Muscle layer of duodenum (tissue), 2 donors: ENCODE data around the gene INAVA.

Experiments
- H3K27ac ChIP-seq: one replicate; pipeline ENCODE4 v1.7.0; 2013; ENCODE audit warnings: mild to moderate bottlenecking, low read length
- H3K27me3 ChIP-seq: one replicate; pipeline ENCODE4 v1.7.0; 2013; ENCODE audit warnings: low read depth, mild to moderate bottlenecking, control low read depth, low read length
- H3K36me3 ChIP-seq, 2 donors: one replicate each; pipeline ENCODE4 v1.7.0; 2013; ENCODE audit warnings: low read length in 2 of 2, control low read depth in 1 of 2, mild to moderate bottlenecking in 1 of 2; ENCODE audit not compliant: insufficient read depth in 2 of 2, control insufficient read depth in 1 of 2
- H3K4me1 ChIP-seq, 2 donors: one replicate each; pipeline ENCODE4 v1.7.0; 2013; ENCODE audit warnings: low read length in 2 of 2, mild to moderate bottlenecking in 2 of 2, control low read depth in 1 of 2, moderate library complexity in 1 of 2; ENCODE audit not compliant: insufficient read depth in 2 of 2, control insufficient read depth in 1 of 2
- H3K4me3 ChIP-seq, 2 donors: one replicate each; pipeline ENCODE4 v1.7.0; 2013; ENCODE audit warnings: low read length in 2 of 2, low read depth in 1 of 2, mild to moderate bottlenecking in 1 of 2
- H3K9me3 ChIP-seq, 2 donors: one replicate each; pipeline ENCODE4 v1.7.0; 2013; ENCODE audit warnings: low read length in 2 of 2, control low read depth in 1 of 2, mild to moderate bottlenecking in 1 of 2; ENCODE audit not compliant: control insufficient read depth in 1 of 2
- donor health status: healthy.

The INAVA gene

GRCh38 chr1:200867018-200867811 lies 27.5 kb upstream of the INAVA start:
- H3K4me3 ChIP-seq: no peak overlapping the region
- H3K9me3 ChIP-seq: no peaks in the 10 kb centered on the region
- no peaks in the 10 kb centered on the region for H3K4me1 ChIP-seq
- peaks cover 16% of the 10 kb centered on the region for H3K27me3 ChIP-seq
- H3K27ac ChIP-seq: no peak overlapping the region
- H3K36me3 ChIP-seq: peaks cover 7 to 20% of the 10 kb centered on the region in 2 donors

GRCh38 chr1:200869376-200869752 lies 25.3 kb upstream of the INAVA start:
- peaks cover 33% of the 10 kb centered on the region for H3K27me3 ChIP-seq

GRCh38 chr1:200869753-200870391 lies 24.8 kb upstream of the INAVA start:
- peaks cover 0 to 14% of the 10 kb centered on the region in 2 donors for H3K4me1 ChIP-seq
- no peaks in the 10 kb centered on the region for H3K36me3 ChIP-seq
- no peaks in the 10 kb centered on the region for H3K9me3 ChIP-seq
- no peak overlapping the region for H3K4me3 ChIP-seq
- H3K27me3 ChIP-seq: peaks cover 34% of the 10 kb centered on the region
- H3K27ac ChIP-seq: no peak overlapping the region

More at GRCh38 chr1:200869376-200869752, 25.3 kb upstream of the INAVA start:
- Histone ChIP-seq H3K4me1 (peaks cover 0 to 14% of the 10 kb centered on the region in 2 donors), H3K27ac (no peak overlapping the region), H3K36me3 (no peaks in the 10 kb centered on the region), H3K4me3 (no peak overlapping the region), H3K9me3 (no peaks in the 10 kb centered on the region)

DNA sequence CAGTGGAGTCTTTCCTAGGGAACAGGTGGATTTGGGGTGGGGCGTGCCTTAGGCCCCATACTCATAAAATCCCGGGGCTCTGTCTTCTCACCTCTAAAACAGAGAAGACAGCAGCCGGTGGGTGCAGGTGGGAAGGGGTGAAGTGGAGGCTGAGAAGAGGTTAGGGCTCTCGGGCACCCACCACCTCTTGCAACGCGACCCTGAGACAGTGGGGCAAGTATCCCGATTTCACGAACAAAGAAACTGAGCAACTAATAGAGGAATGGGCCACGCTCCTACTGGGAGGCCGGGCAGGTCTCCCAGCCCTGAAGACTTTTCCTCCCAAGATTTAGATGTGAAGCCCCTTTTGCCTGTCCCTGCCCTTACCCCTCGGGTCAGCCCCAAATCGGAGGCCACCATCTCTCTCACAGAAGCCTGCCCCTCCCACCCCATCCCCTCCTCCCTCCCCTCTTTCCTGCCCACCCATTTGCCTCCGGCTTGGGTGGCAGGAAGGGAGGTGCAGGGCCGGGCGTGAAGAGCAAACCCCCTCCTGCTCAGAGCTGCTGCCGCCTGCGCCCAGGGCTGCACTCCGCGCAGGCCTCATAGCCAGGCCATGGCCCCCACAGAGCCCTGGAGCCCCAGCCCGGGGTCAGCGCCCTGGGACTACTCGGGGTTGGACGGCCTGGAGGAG lies 22.1 kb upstream of the INAVA start, which contains the start of gene GPR25:
TSS of gene GPR25 (plus strand) at position 536 of the 670 bp plus-strand sequence. CDS start at position 593, 57 bp downstream.
- Histone ChIP-seq H3K27me3 (peaks cover 38% of the 10 kb centered on the region), H3K27ac (no peak within 1 kb of the TSS)

DNA sequence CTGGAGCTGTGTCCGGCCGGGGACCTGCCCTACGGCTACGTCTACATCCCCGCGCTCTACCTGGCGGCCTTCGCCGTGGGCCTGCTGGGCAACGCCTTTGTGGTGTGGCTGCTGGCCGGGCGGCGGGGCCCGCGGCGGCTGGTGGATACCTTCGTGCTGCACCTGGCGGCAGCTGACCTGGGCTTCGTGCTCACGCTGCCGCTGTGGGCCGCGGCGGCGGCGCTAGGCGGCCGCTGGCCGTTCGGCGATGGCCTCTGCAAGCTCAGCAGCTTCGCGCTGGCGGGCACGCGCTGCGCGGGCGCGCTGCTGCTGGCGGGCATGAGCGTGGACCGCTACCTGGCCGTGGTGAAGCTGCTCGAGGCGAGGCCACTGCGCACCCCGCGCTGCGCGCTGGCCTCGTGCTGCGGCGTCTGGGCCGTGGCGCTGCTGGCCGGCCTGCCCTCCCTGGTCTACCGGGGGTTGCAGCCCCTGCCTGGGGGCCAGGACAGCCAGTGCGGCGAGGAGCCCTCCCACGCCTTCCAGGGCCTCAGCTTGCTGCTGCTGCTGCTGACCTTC lies 21.5 kb upstream of the INAVA start:
- Histone ChIP-seq H3K4me3 (peak overlapping the region in 1 of 2 donors; percentile 68), H3K27me3 (peaks cover 38% of the 10 kb centered on the region), H3K9me3 (no peaks in the 10 kb centered on the region), H3K4me1 (peaks cover 0 to 14% of the 10 kb centered on the region in 2 donors), H3K27ac (no peak overlapping the region), H3K36me3 (no peaks in the 10 kb centered on the region)

More for the DNA sequence above, 22.1 kb upstream of the INAVA start, which contains the start of gene GPR25:
- peaks cover 0 to 14% of the 10 kb centered on the region in 2 donors for H3K4me1 ChIP-seq
- peak within 1 kb of the TSS in 1 of 2 donors; percentile 68 for H3K4me3 ChIP-seq
- H3K36me3 ChIP-seq: no peaks in the 10 kb centered on the region
- no peaks in the 10 kb centered on the region for H3K9me3 ChIP-seq

DNA sequence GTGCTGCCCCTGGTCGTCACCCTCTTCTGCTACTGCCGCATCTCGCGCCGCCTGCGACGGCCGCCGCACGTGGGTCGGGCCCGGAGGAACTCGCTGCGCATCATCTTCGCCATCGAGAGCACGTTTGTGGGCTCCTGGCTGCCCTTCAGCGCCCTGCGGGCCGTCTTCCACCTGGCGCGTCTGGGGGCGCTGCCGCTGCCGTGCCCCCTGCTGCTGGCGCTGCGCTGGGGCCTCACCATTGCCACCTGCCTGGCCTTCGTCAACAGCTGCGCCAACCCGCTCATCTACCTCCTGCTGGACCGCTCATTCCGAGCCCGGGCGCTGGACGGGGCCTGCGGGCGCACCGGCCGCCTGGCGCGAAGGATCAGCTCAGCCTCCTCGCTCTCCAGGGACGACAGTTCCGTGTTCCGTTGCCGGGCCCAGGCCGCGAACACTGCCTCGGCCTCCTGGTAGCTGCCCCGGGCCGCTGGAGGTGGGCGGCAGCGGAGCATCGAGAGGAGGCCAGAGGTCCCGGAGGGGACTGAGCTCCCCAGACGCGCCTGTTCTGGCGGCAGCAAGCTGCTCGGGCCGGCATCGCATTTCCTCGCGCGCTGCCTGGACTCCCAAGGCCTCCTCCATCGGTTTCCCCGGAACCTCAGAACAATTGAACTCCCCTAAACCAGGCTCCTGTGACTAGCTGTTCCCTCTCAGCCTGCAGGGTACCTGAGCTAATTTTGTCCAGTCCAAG lies 20.9 kb upstream of the INAVA start:
- Histone ChIP-seq H3K27me3 (peaks cover 38% of the 10 kb centered on the region), H3K27ac (no peak overlapping the region)

DNA sequence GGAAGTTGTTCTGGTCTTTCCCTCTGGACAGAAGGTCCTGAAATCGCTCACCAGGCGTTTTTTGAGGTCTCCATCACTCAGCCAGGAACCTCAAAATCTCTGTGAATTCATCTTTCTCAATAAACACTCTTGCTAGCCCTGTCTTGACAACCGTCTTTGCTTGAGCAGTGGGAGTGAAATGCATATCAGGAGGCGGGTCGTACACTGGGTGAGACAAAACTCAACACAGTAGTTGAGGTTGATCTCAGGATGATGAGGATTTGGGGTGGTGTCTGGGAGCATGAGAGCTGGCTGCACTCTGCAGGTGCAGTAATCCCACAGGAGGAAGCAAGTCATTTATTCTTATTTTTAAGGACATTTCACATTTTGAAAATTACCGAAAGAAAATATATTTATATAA lies 20.0 kb upstream of the INAVA start:
- H3K4me1 ChIP-seq: peaks cover 0 to 14% of the 10 kb centered on the region in 2 donors
- H3K27me3 ChIP-seq: peaks cover 38% of the 10 kb centered on the region
- no peaks in the 10 kb centered on the region for H3K9me3 ChIP-seq
- no peak overlapping the region for H3K4me3 ChIP-seq
- no peak overlapping the region for H3K27ac ChIP-seq
- no peaks in the 10 kb centered on the region for H3K36me3 ChIP-seq

More for the DNA sequence above, 20.9 kb upstream of the INAVA start:
- H3K4me3 ChIP-seq: peak overlapping the region in 1 of 2 donors; percentile 68
- H3K36me3 ChIP-seq: no peaks in the 10 kb centered on the region
- peaks cover 0 to 14% of the 10 kb centered on the region in 2 donors for H3K4me1 ChIP-seq
- no peaks in the 10 kb centered on the region for H3K9me3 ChIP-seq

GRCh38 chr1:200875416-200875815 lies 19.3 kb upstream of the INAVA start:
- Histone ChIP-seq H3K27me3 (peaks cover 30% of the 10 kb centered on the region), H3K4me1 (peaks cover 0 to 14% of the 10 kb centered on the region in 2 donors), H3K9me3 (no peaks in the 10 kb centered on the region), H3K27ac (no peak overlapping the region), H3K36me3 (no peaks in the 10 kb centered on the region), H3K4me3 (no peak overlapping the region)

GRCh38 chr1:200877010-200877409 lies 17.7 kb upstream of the INAVA start:
- peaks cover 0 to 14% of the 10 kb centered on the region in 2 donors for H3K4me1 ChIP-seq
- no peaks in the 10 kb centered on the region for H3K36me3 ChIP-seq
- no peak overlapping the region for H3K4me3 ChIP-seq
- peaks cover 24% of the 10 kb centered on the region for H3K27me3 ChIP-seq
- no peak overlapping the region for H3K27ac ChIP-seq
- no peaks in the 10 kb centered on the region for H3K9me3 ChIP-seq

GRCh38 chr1:200877839-200878551 lies 16.7 kb upstream of the INAVA start:
- Histone ChIP-seq H3K27ac (no peak overlapping the region), H3K9me3 (no peaks in the 10 kb centered on the region), H3K4me1 (peaks cover 0 to 11% of the 10 kb centered on the region in 2 donors), H3K36me3 (no peaks in the 10 kb centered on the region), H3K27me3 (peaks cover 19% of the 10 kb centered on the region), H3K4me3 (no peak overlapping the region)
